GM23338 (cell line): ENCODE results near the gene TRAF7. TPM values are rescaled to one million over a fixed set of nuclear protein-coding genes. Genes with fewer than 3 reads are reported as not detected.

Experiments used
- ATAC-seq: fragments of 200-7000 bp; cut with Tn5 transposase; 3 replicates; pipeline ENCODE4 v1.9.1; 2020
- DNase-seq: peaks from one replicate; pipeline ENCODE4 v3.0.0-alpha.2; 2015; ENCODE audit warnings: low spot score
- H2AFZ ChIP-seq: fragments of 200-600 bp; sonication (generic); 2 replicates; pipeline ENCODE4 v1.8.0; 2016; ENCODE audit warnings: antibody characterized with exemption, mild to moderate bottlenecking, moderate library complexity
- H3F3A ChIP-seq: fragments of 200-600 bp; sonication (generic); replicated peaks from 2 replicates; pipeline ENCODE4 v1.8.0; 2017; ENCODE audit warnings: antibody characterized with exemption, mixed run types, low read depth
- H3K27ac ChIP-seq: fragments of 200-600 bp; sonication (generic); 2 replicates; pipeline ENCODE4 v1.6.1; 2016; ENCODE audit warnings: low read depth
- H3K27me3 ChIP-seq: fragments of 200-600 bp; sonication (generic); 2 replicates; pipeline ENCODE4 v1.8.0; 2016; ENCODE audit warnings: mild to moderate bottlenecking, mixed run types, moderate library complexity; ENCODE audit not compliant: insufficient read depth
- H3K36me3 ChIP-seq: fragments of 200-600 bp; sonication (generic); 2 replicates; pipeline ENCODE4 v1.8.0; 2016; ENCODE audit warnings: mild to moderate bottlenecking; ENCODE audit not compliant: insufficient read depth
- H3K4me1 ChIP-seq: fragments of 200-600 bp; sonication (generic); 2 replicates; pipeline ENCODE4 v1.8.0; 2016; ENCODE audit warnings: mild to moderate bottlenecking, moderate library complexity; ENCODE audit not compliant: insufficient read depth
- H3K4me2 ChIP-seq: fragments of 200-600 bp; sonication (generic); 2 replicates; pipeline ENCODE4 v1.7.1; 2017; ENCODE audit warnings: mixed run types
- H3K4me3 ChIP-seq: fragments of 200-600 bp; sonication (generic); 2 replicates; pipeline ENCODE4 v1.6.1; 2016; ENCODE audit warnings: mixed run types
- H3K79me2 ChIP-seq: fragments of 200-600 bp; sonication (generic); replicated peaks from 2 replicates; pipeline ENCODE4 v1.8.0; 2017; ENCODE audit warnings: mild to moderate bottlenecking; ENCODE audit not compliant: insufficient read depth
- H3K9me2 ChIP-seq: fragments of 200-600 bp; sonication (generic); 2 replicates; pipeline ENCODE4 v1.8.0; 2017; ENCODE audit not compliant: insufficient read depth
- H4K20me1 ChIP-seq: fragments of 200-600 bp; sonication (generic); replicated peaks from 2 replicates; pipeline ENCODE4 v1.8.0; 2017; ENCODE audit warnings: mild to moderate bottlenecking; ENCODE audit not compliant: insufficient read depth
- H3K27ac Mint-ChIP-seq: 2 replicates; pipeline ENCODE4 v1.8.0; 2020; ENCODE audit warnings: inconsistent platforms, mild to moderate bottlenecking, moderate library complexity, mixed read lengths
- H3K27me3 Mint-ChIP-seq: 3 replicates; pipeline ENCODE4 v1.8.0; 2022; ENCODE audit warnings: low read depth, mild to moderate bottlenecking, moderate library complexity, mixed read lengths, inconsistent platforms; ENCODE audit not compliant: insufficient read depth, poor library complexity
- H3K36me3 Mint-ChIP-seq: 3 replicates; pipeline ENCODE4 v1.8.0; 2021; ENCODE audit warnings: low read depth, mild to moderate bottlenecking, inconsistent platforms, moderate library complexity, mixed read lengths
- H3K4me1 Mint-ChIP-seq: 3 replicates; pipeline ENCODE4 v1.8.0; 2020; ENCODE audit warnings: mild to moderate bottlenecking, inconsistent platforms, mixed read lengths
- H3K4me3 Mint-ChIP-seq: 3 replicates; pipeline ENCODE4 v1.8.0; 2021; ENCODE audit warnings: moderate library complexity, mild to moderate bottlenecking, inconsistent platforms, mixed read lengths
- H3K9me3 Mint-ChIP-seq: 3 replicates; pipeline ENCODE4 v1.8.0; 2020; ENCODE audit warnings: moderate library complexity, mild to moderate bottlenecking, inconsistent platforms, mixed read lengths
- CREB1 ChIP-seq: fragments of 250-450 bp; sonication (Bioruptor Pico); IDR thresholded peaks from 2 replicates; pipeline ENCODE4 v1.5.0; 2020; ENCODE audit warnings: low read depth, mild to moderate bottlenecking, moderate library complexity
- ETS1 ChIP-seq: IDR thresholded peaks from 2 replicates; pipeline ENCODE4 v1.6.1; 2016; ENCODE audit warnings: antibody characterized with exemption
- EZH2 ChIP-seq: fragments of 200-600 bp; sonication (generic); IDR thresholded peaks from one replicate; pipeline ENCODE4 v1.8.0; 2017; ENCODE audit warnings: antibody characterized with exemption, mild to moderate bottlenecking, low read depth; ENCODE audit not compliant: unreplicated experiment
- EZH2phosphoT487 ChIP-seq: fragments of 200-600 bp; sonication (generic); IDR thresholded peaks from one replicate; pipeline ENCODE4 v1.8.1; 2018; ENCODE audit warnings: antibody characterized with exemption; ENCODE audit not compliant: unreplicated experiment
- JUNB ChIP-seq: IDR thresholded peaks from one replicate; pipeline ENCODE4 v1.6.1; 2016; ENCODE audit warnings: antibody characterized with exemption; ENCODE audit not compliant: unreplicated experiment
- NANOG ChIP-seq: IDR thresholded peaks from 2 replicates; pipeline ENCODE4 v1.6.1; 2016; ENCODE audit warnings: antibody characterized with exemption, borderline replicate concordance
- POLR2AphosphoS5 ChIP-seq: IDR thresholded peaks from 2 replicates; pipeline ENCODE4 v1.6.1; 2016; ENCODE audit warnings: antibody characterized with exemption, low read depth
- REST ChIP-seq: IDR thresholded peaks from one replicate; pipeline ENCODE4 v1.6.1; 2018; ENCODE audit warnings: antibody characterized with exemption; ENCODE audit not compliant: unreplicated experiment
- STAT1 ChIP-seq: IDR thresholded peaks from one replicate; pipeline ENCODE4 v1.6.1; 2016; ENCODE audit warnings: antibody characterized with exemption; ENCODE audit not compliant: unreplicated experiment
- ZNF331 ChIP-seq: fragments of 250-450 bp; sonication (Bioruptor Pico); IDR thresholded peaks from 2 replicates; pipeline ENCODE4 v1.5.0; 2020; ENCODE audit warnings: low read depth, mild to moderate bottlenecking, moderate library complexity
- ZNF462 ChIP-seq: fragments of 250-450 bp; sonication (Bioruptor Pico); IDR thresholded peaks from 2 replicates; pipeline ENCODE4 v1.5.0; 2020; ENCODE audit warnings: mild to moderate bottlenecking, moderate library complexity
- polyA plus RNA-seq: library from polyadenylated mRNA; unstranded; fragments of >200 nt; fragmentation: Nextera tagmentation; extraction: Ambion mirVana; gene quantifications from 2 replicates; pipeline ENCODE4 v1.2.1, GENCODE V29; 2016
- total RNA-seq: library from RNA; depleted of rRNA; stranded (reverse); fragments of >200 nt; shearing (Covaris generic); gene quantifications from 2 replicates; pipeline ENCODE4 v1.2.3, GENCODE V29; 2014

Gene TRAF7
- total and polyA plus RNA-seq, 2 experiments from 2014 or later: 36.4 to 133 TPM

GRCh38 chr16:2207872-2208271, 52.3 kb downstream of the TRAF7 start (continued):
- no peak for TF ChIP-seq REST

GRCh38 chr16:2208308-2208707, 52.7 kb downstream of the TRAF7 start:
- 0 out of 2 replicates have a peak, but pooled peaks cover 5% of the 10 kb centered on the region for H3K36me3 ChIP-seq
- peaks cover 11% of the 10 kb centered on the region; the same call in 1 of the 2 replicates for H3K4me1 ChIP-seq
- H3K9me2 ChIP-seq: no peaks in the 10 kb centered on the region
- no peak overlapping the region for H3K27ac ChIP-seq
- no peak for ATAC-seq
- Mint-ChIP-seq H3K4me3 (no peak overlapping the region), H3K9me3 (no peaks in the 10 kb centered on the region), H3K27me3 (peaks cover 18% of the 10 kb centered on the region), H3K27ac (no peak overlapping the region), H3K4me1 (peaks cover 27% of the 10 kb centered on the region), H3K36me3 (peaks cover 30% of the 10 kb centered on the region)
- H3K79me2 ChIP-seq: peaks cover 10% of the 10 kb centered on the region
- no peak for DNase-seq
- peaks cover 27% of the 10 kb centered on the region; the same call in 1 of the 2 replicates for H3F3A ChIP-seq
- H2AFZ ChIP-seq: no peak overlapping the region
- H3K4me3 ChIP-seq: no peak overlapping the region
- no peaks in the 10 kb centered on the region for H3K27me3 ChIP-seq
- no peak overlapping the region for H3K4me2 ChIP-seq
- peaks cover 14% of the 10 kb centered on the region for H4K20me1 ChIP-seq
- TF ChIP-seq NANOG: no peak
- no peak for TF ChIP-seq JUNB
- TF ChIP-seq STAT1: no peak
- no peak for TF ChIP-seq CREB1 (CRISPR knock-in tag)
- no peak for TF ChIP-seq ZNF331 (CRISPR knock-in tag)
- TF ChIP-seq EZH2phosphoT487: no peak
- TF ChIP-seq ZNF462 (CRISPR knock-in tag): no peak
- no peak for TF ChIP-seq EZH2
- no peak for TF ChIP-seq POLR2AphosphoS5
- no peak for TF ChIP-seq ETS1
- TF ChIP-seq REST: no peak
